ENCODE measurements around the gene DMPK.

DNA sequence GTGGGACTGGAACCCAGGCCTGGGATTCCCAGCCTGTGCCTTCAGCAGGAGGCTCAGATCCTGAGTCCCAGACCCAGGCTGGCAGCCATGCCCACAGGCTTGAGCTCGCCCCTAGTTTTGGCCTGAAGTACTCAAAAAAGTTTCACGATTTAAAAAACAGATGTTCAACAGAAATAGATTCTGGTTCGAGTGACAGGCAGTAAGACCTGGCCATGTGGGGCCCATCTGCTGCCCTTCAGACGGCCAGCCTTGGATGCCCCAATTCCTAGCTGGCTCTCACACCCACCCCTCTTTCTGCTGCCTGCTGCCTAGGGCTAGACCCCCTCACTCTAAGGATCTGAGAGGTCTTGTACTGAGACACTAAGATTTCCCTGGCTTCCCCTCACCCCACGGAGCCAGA is 2.8 kb upstream of the DMPK start:
- TF ChIP-seq POLR2A (IDR thresholded peaks at IDR 0.05) (no peak), CTCF (IDR thresholded peaks at IDR 0.05) (no peak), POLR2AphosphoS5 (IDR thresholded peaks at IDR 0.05) (no peak)

Measured in transverse colon (tissue), 4 donors.